ENCODE measurements around the gene CCDC47.
"Not testable (repeated sequence)": the region's sequence is repeated elsewhere in the genome, so short reads cannot be mapped to it uniquely, and the experiment has no call there.

CCDC47 gene

DNA sequence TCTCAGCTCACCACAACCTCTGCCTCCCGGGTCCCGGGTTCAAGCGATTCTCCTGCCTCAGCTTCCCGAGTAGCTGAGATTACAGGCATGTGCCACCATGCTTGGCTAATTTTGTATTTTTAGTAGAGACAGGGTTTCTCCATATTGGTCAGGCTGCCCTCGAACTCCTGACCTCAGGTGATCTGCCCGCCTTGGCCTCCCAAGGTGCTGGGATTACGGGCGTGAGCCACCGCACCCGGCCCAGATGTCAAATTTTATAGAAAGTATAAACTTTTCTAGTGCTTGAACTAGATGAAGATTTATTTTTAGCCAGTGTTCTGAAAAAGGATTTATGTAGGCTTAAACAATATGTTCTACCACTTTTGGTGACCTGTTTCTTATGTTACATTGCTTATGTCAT lies 23.0 kb upstream of the CCDC47 start:
- H3K4me3 Mint-ChIP-seq, result not testable (repeated sequence)

DNA sequence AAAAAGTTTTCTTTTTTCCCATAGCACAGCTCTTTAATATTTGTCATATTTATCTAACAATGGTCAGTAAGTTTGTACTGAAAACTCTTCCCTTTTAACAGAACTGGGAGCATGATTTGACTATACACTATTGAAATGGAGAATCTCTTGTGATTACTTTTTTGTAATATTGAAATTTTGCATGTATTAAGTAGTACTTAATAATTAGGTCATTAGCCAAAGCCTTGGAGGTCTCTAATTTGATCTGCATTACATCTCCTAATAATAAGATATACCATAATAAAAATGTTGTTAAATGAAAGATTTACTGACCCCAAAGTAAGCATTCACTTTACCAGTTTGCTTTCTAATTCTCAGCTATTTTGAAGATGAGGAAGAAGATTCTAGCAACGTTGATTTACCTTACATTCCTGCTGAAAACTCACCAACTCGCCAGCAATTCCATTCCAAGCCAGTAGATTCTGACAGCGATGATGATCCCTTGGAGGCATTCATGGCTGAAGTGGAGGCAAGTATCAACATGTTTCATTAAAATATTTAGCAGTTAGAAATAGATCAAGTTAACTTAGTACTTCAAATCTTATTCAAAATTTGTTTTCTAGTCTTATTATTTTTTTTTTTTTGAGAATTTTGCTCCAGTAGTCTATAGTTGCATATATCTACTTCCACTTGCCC lies 18.8 kb upstream of the CCDC47 start:
- no peak overlapping the region for H3K4me3 Mint-ChIP-seq
- peaks cover 8% of the 10 kb centered on the region for H3K36me3 Mint-ChIP-seq

More for the DNA sequence above, 23.0 kb upstream of the CCDC47 start:
- not testable (repeated sequence) for H3K27me3 Mint-ChIP-seq, H3K27ac Mint-ChIP-seq, H3K9me3 Mint-ChIP-seq
- Mint-ChIP-seq H3K36me3 (peaks cover 10% of the 10 kb centered on the region), H3K4me1 (peaks cover 14% of the 10 kb centered on the region)

DNA sequence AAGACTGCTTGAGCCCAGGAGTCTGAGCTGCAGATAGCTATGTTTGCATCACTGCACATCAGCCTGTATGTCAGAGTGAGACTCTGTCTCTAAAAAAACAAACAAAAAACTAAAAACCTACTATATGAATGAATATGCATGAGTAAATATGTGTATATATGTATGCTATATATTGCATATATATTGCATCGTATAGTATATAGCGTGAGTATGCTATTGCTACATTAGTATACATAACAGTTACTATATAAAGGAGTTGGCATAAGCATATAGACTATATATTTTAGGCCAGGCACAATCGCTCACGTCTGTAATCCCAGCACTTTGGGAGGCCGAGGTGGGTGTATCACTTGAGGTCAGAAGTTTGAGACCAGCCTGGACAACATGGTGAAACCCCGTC lies 16.7 kb upstream of the CCDC47 start:
- H3K27me3 Mint-ChIP-seq, result no peaks in the 10 kb centered on the region
- H3K4me3 Mint-ChIP-seq, result no peak overlapping the region
- peaks cover 18% of the 10 kb centered on the region for H3K4me1 Mint-ChIP-seq
- H3K27ac Mint-ChIP-seq, result no peak overlapping the region
- H3K9me3 Mint-ChIP-seq, result no peaks in the 10 kb centered on the region
- peaks cover 8% of the 10 kb centered on the region for H3K36me3 Mint-ChIP-seq

More for the DNA sequence above, 18.8 kb upstream of the CCDC47 start:
- no peaks in the 10 kb centered on the region for H3K27me3 Mint-ChIP-seq
- H3K9me3 Mint-ChIP-seq, result no peaks in the 10 kb centered on the region
- peaks cover 14% of the 10 kb centered on the region for H3K4me1 Mint-ChIP-seq
- H3K27ac Mint-ChIP-seq, result no peak overlapping the region

GRCh38 chr17:63786971-63787711 lies 13.7 kb upstream of the CCDC47 start:
- Mint-ChIP-seq H3K4me3 (no peak overlapping the region), H3K27me3 (no peaks in the 10 kb centered on the region), H3K9me3 (no peaks in the 10 kb centered on the region), H3K36me3 (peaks cover 4% of the 10 kb centered on the region), H3K27ac (no peak overlapping the region), H3K4me1 (peaks cover 33% of the 10 kb centered on the region)

DNA sequence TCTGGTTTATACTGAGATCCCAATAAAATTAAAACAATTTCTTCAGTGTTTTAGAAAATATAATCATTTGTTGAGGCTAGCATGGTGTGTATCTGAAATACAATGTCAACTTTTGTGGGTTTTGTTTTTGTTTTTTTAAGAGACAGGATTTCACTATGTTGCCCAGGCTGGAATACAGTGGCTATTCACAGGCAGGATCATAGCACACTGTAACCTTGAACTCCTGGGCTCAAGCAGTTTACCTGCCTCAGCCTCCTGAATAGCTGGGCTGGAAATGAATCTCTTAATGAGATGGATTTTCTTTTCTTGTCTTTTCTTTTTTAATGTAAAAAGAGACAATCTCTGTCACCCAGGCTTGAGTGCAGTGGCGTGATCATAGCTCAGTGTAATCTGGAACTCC lies 12.7 kb upstream of the CCDC47 start:
- peaks cover 39% of the 10 kb centered on the region for H3K4me1 Mint-ChIP-seq
- no peak overlapping the region for H3K27ac Mint-ChIP-seq
- no peaks in the 10 kb centered on the region for H3K27me3 Mint-ChIP-seq
- H3K4me3 Mint-ChIP-seq, result no peak overlapping the region
- no peaks in the 10 kb centered on the region for H3K9me3 Mint-ChIP-seq
- peaks cover 4% of the 10 kb centered on the region for H3K36me3 Mint-ChIP-seq

DNA sequence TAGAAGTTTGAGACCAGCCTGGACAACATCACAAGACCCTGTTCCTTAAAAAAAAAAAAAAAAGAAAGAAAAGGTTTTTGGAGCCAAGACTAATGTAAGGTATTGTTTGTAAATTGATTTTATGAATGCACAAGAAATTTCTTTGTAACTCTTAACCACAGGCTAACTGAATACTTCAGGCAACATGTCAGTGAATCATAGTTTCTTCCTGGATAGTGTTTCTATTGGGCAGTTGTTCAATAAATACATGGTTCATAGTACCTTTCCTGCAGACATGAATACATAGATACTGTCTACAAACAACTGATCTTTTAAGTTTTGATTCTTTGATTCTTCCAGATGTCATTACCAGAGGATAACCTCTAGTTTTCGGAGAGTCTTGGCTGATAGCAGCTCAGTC lies 12.2 kb upstream of the CCDC47 start:
- Mint-ChIP-seq H3K9me3 (no peaks in the 10 kb centered on the region), H3K27ac (no peak overlapping the region), H3K4me3 (no peak overlapping the region), H3K27me3 (no peaks in the 10 kb centered on the region), H3K36me3 (peaks cover 4% of the 10 kb centered on the region), H3K4me1 (peaks cover 45% of the 10 kb centered on the region)

- Mint-ChIP-seq H3K4me3 (no peak overlapping the region), H3K27ac (no peak overlapping the region), H3K4me1 (peaks cover 62% of the 10 kb centered on the region), H3K9me3 (no peaks in the 10 kb centered on the region), H3K27me3 (no peaks in the 10 kb centered on the region), H3K36me3 (peaks cover 9% of the 10 kb centered on the region)
Measured at GRCh38 chr17:63783522-63783921, 10.1 kb upstream of the CCDC47 start.

- H3K4me1 Mint-ChIP-seq, result peaks cover 85% of the 10 kb centered on the region
- peaks cover 15% of the 10 kb centered on the region for H3K36me3 Mint-ChIP-seq
- peak overlapping the region; percentile 47 for H3K27ac Mint-ChIP-seq
- H3K4me3 Mint-ChIP-seq, result no peak overlapping the region
- no peaks in the 10 kb centered on the region for H3K9me3 Mint-ChIP-seq
- H3K27me3 Mint-ChIP-seq, result no peaks in the 10 kb centered on the region
Measured at GRCh38 chr17:63780928-63781327, 7.5 kb upstream of the CCDC47 start.

DNA sequence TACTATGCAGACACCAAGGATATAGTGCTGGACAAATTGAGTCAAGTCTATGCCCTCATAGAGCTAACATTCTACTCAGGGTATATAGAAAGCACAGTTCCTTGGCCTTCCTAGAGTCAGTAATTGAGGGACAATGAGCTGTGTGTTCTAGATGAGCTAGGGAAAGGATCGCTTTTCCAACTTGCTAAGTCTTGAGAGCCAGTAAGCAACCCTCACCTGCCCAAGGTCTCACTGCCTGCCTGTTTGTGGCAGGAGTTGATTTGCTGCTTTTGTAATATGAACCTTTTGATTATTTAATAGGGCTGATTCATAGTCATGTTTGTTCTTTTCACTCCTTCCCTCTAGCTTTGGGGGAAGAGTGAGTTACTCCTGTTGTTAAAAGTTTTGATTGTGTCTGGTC lies 7.1 kb upstream of the CCDC47 start:
- Mint-ChIP-seq H3K36me3 (peaks cover 16% of the 10 kb centered on the region), H3K9me3 (no peaks in the 10 kb centered on the region), H3K4me1 (peaks cover 86% of the 10 kb centered on the region), H3K27me3 (no peaks in the 10 kb centered on the region), H3K27ac (no peak overlapping the region), H3K4me3 (no peak overlapping the region)

- Mint-ChIP-seq H3K27ac (peak overlapping the region; percentile 90), H3K4me3 (peak overlapping the region; percentile 99), H3K4me1 (peaks cover 65% of the 10 kb centered on the region), H3K27me3 (no peaks in the 10 kb centered on the region), H3K9me3 (no peaks in the 10 kb centered on the region), H3K36me3 (peaks cover 22% of the 10 kb centered on the region)
Measured at GRCh38 chr17:63775420-63775819, 2.0 kb upstream of the CCDC47 start.

GRCh38 chr17:63774969-63775265 lies 1.5 kb upstream of the CCDC47 start:
- Mint-ChIP-seq H3K9me3 (no peaks in the 10 kb centered on the region), H3K4me1 (peaks cover 65% of the 10 kb centered on the region), H3K4me3 (peak overlapping the region; percentile 99), H3K36me3 (peaks cover 21% of the 10 kb centered on the region), H3K27ac (peak overlapping the region; percentile 90), H3K27me3 (no peaks in the 10 kb centered on the region)

GRCh38 chr17:63774141-63774968 lies 958 bp upstream of the CCDC47 start, which contains the start of gene DDX42:
Gene DDX42 (plus strand): TSS chr17:63774170. CDS start chr17:63787050, 12,880 bp downstream.
- Mint-ChIP-seq H3K27me3 (no peaks in the 10 kb centered on the region), H3K9me3 (no peaks in the 10 kb centered on the region), H3K4me1 (peaks cover 64% of the 10 kb centered on the region), H3K36me3 (peaks cover 17% of the 10 kb centered on the region), H3K4me3 (peak within 1 kb of the TSS; percentile 99), H3K27ac (peak within 1 kb of the TSS; percentile 100)

GRCh38 chr17:63772801-63773271 lies 561 bp downstream of the CCDC47 start:
- Mint-ChIP-seq H3K27me3 (no peaks in the 10 kb centered on the region), H3K27ac (peak overlapping the region; percentile 100), H3K9me3 (no peaks in the 10 kb centered on the region), H3K4me3 (peak overlapping the region; percentile 99), H3K36me3 (peaks cover 14% of the 10 kb centered on the region), H3K4me1 (peaks cover 65% of the 10 kb centered on the region)

DNA sequence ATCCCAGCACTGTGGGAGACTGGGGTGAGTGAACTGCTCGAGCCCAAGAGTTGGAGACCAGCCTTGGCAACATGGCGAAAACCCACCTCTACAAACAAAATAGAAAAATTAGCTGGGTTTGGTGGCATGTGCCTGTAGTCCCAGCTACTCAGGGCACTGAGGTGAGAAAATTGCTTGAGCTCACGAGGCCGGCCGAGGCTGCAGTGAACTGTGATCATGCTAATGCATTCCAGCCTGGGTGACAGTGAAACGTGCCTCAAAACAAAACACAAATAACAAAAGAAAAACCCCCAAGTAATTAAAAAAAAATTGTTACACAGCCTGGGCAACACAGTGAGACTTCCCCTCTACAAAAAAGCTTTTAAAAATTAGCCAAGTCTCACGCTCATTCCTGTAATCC lies 5.0 kb downstream of the CCDC47 start:
- Mint-ChIP-seq H3K27me3 (no peaks in the 10 kb centered on the region), H3K4me3 (no peak overlapping the region), H3K36me3 (peaks cover 10% of the 10 kb centered on the region), H3K9me3 (no peaks in the 10 kb centered on the region), H3K4me1 (peaks cover 64% of the 10 kb centered on the region), H3K27ac (no peak overlapping the region)

DNA sequence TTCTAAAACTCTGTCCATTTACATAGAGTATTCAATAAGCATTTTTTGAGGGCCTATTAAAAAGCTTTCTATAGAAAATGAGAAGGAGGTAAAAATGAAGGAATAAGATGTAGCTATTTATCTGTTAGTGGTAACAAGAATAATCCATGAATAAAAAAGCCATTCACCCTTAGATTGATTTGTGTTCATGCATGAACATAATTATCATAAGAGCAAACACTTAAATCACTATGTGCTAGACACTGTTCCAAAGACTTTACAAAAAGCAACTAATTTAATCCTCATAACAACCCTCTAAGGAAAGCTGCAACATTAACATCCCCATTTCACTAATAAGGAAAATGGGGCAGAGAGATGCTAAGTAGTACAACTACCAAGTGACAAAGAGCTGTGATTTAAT lies 6.6 kb downstream of the CCDC47 start:
- no peak overlapping the region for H3K4me3 Mint-ChIP-seq
- H3K27ac Mint-ChIP-seq, result no peak overlapping the region
- peaks cover 59% of the 10 kb centered on the region for H3K4me1 Mint-ChIP-seq
- no peaks in the 10 kb centered on the region for H3K9me3 Mint-ChIP-seq
- H3K27me3 Mint-ChIP-seq, result no peaks in the 10 kb centered on the region
- H3K36me3 Mint-ChIP-seq, result peaks cover 11% of the 10 kb centered on the region

DNA sequence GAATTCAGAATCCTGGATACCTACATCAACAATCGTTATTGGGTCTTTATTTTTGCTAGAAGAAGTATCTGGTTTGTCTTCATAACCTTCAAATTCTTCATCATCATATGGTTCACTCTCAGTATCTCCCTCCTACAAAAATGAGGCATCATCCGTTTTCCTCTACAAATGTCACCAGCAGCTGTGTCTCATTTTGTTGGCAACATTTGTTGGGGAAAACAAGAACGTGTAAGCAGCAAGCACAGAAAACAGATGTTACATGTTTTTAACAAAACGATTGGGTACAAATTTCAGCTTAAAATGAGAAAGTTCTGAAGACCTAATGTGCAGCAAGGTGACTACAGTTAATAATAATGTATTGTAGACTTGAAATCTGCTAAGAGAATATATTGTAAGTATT lies 8.7 kb downstream of the CCDC47 start:
- Mint-ChIP-seq H3K9me3 (no peaks in the 10 kb centered on the region), H3K4me1 (peaks cover 43% of the 10 kb centered on the region), H3K27me3 (no peaks in the 10 kb centered on the region), H3K36me3 (peaks cover 14% of the 10 kb centered on the region), H3K4me3 (no peak overlapping the region), H3K27ac (no peak overlapping the region)

All from activated naive CD4-positive, alpha-beta T cell treated with anti-CD3 and anti-CD28 coated beads, Interleukin-2, amount 50 U/mL, for 24 hours (primary cell).